GM19397 (cell line): ENCODE data around the gene SPESP1.

Source experiments
- ATAC-seq: cut with Tn5 transposase; IDR thresholded peaks from one replicate; pipeline ENCODE4 v1.9.1; 2021; ENCODE audit warnings: mild to moderate bottlenecking, moderate library complexity; ENCODE audit not compliant: unreplicated experiment

The SPESP1 gene

GRCh38 chr15:68990231-68990991, 60.1 kb downstream of the SPESP1 start:
- ATAC-seq = no peak

- ATAC-seq = no peak
Observed at GRCh38 chr15:68990992-68991500, 60.7 kb downstream of the SPESP1 start.

GRCh38 chr15:68991723-68992122, 61.4 kb downstream of the SPESP1 start:
- no peak for ATAC-seq

GRCh38 chr15:68992696-68993095, 62.4 kb downstream of the SPESP1 start:
- ATAC-seq = no peak

GRCh38 chr15:68993276-68993675, 63.0 kb downstream of the SPESP1 start:
- no peak for ATAC-seq

GRCh38 chr15:68994149-68994548, 63.8 kb downstream of the SPESP1 start:
- ATAC-seq = no peak

- ATAC-seq = no peak
Observed at GRCh38 chr15:68994981-68995761, 64.8 kb downstream of the SPESP1 start.
